ENCODE measurements around the gene DLG2.

- no peak for TF ChIP-seq POLR2AphosphoS5 (IDR thresholded peaks at IDR 0.05)
- no peak for TF ChIP-seq CTCF (IDR thresholded peaks at IDR 0.05)
- no peak for TF ChIP-seq POLR2A (IDR thresholded peaks at IDR 0.05)
Measured at GRCh38 chr11:85673393-85673792, 46.2 kb upstream of the DLG2 start.
